Measurements from ENCODE around the gene LRMDA. TPM values are rescaled to one million over a fixed set of nuclear protein-coding genes. Genes with fewer than 3 reads are reported as not detected.

Gene LRMDA
- total and polyA plus RNA-seq, 2 donors (not counting 3 experiments of a cell fraction or from before 2014, with no cell fraction given) = 9.7 to 18.0 TPM

DNA sequence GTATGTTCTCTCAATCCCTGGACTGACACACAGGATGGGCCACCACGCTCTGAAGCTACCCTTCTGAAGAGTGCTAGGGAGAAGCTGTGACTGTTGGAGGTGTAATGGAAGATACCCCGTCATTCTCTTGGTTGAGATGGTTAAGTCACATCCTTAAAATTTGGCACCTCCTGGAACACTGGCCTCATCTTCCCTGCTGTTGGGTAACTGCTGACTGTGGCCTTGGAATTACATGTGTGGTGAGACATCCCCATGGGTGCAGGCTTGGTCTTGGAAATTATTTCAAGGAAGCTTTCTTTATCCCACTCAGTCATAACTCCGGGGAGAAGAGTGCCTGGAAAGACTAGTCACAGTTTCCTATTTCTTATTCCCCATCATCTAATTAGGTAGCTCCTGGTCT, 62.0 kb downstream of the LRMDA start:
- no peak for TF ChIP-seq JUN (IDR thresholded peaks at IDR 0.05; ENCODE audit: borderline replicate concordance, insufficient read depth, insufficient read length, low read depth)
- no peak for TF ChIP-seq POLR2AphosphoS5 (IDR thresholded peaks at IDR 0.05; ENCODE audit: insufficient read depth, low read depth, low read length)
- no peak for TF ChIP-seq GATA2 (IDR thresholded peaks at IDR 0.05; ENCODE audit: insufficient read depth, insufficient read length, low read depth, low read length)
- TF ChIP-seq MAX (IDR thresholded peaks at IDR 0.05; ENCODE audit: insufficient read depth, insufficient read length) = no peak
- TF ChIP-seq EZH2 (IDR thresholded peaks at IDR 0.05; ENCODE audit: borderline replicate concordance, low read depth, low read length, severe bottlenecking) = no peak
- no peak for TF ChIP-seq POLR2A (IDR thresholded peaks at IDR 0.05; ENCODE audit: low read depth, low read length)
- H3K4me2 ChIP-seq (ENCODE audit: insufficient read depth, low read length) = no peak overlapping the region
- H3K4me3 ChIP-seq (replicated peaks in 1 of 3; ENCODE audit: insufficient read depth in 1 of 3, low read depth in 1 of 3, low read length in 3 of 3) = no peak overlapping the region
- BruUV-seq (replicated peaks) = no TSS peak
- H4K20me1 ChIP-seq (replicated peaks; ENCODE audit: control insufficient read depth, extremely low read depth, insufficient read depth, low read length) = no peaks in the 10 kb centered on the region
- dilution Hi-C loops (cut with MboI; ENCODE audit: extremely low pct_ligation_motif_present, low sequenced_read_pairs) (no loop called here), intact Hi-C loops (cut with micrococcal nuclease) (no loop called here)
- H3K9me3 ChIP-seq (replicated peaks; ENCODE audit: control insufficient read depth, insufficient read depth, low read length) = no peaks in the 10 kb centered on the region
- no peak for FAIRE-seq
- no peaks in the 10 kb centered on the region for H3K9me1 ChIP-seq (replicated peaks; ENCODE audit: control insufficient read depth, extremely low read depth, insufficient read depth, low read length)
- CTCF ChIA-PET = no interaction called here
- DNase-seq (ENCODE audit: low read depth, low spot score) = no peak
- no peak overlapping the region for H3K9ac ChIP-seq (replicated peaks; ENCODE audit: extremely low read depth, insufficient read depth, low read length)
- no peaks in the 10 kb centered on the region for H3K4me1 ChIP-seq (ENCODE audit: control insufficient read depth, extremely low read depth, insufficient read depth, low read length)
- no peaks in the 10 kb centered on the region for H3K36me3 ChIP-seq (ENCODE audit: control insufficient read depth in 2 of 2, extremely low read depth in 1 of 2, insufficient read depth in 2 of 2, low read length in 2 of 2)
- H2AFZ ChIP-seq (ENCODE audit: low read depth, low read length) = no peak overlapping the region
- H3K79me2 ChIP-seq (ENCODE audit: control insufficient read depth, insufficient read depth, low read length) = no peaks in the 10 kb centered on the region
- no peak overlapping the region for H3K27ac ChIP-seq (ENCODE audit: insufficient read depth, low read depth, low read length)
- POLR2A ChIA-PET = no interaction called here
- H3K27me3 ChIP-seq (ENCODE audit: control insufficient read depth in 2 of 2, insufficient read depth in 2 of 2, low read length in 2 of 2) = no peaks in the 10 kb centered on the region

- POLR2A ChIA-PET = no interaction called here
- no peak overlapping the region for H3K4me3 ChIP-seq (replicated peaks in 1 of 3; ENCODE audit: insufficient read depth in 1 of 3, low read depth in 1 of 3, low read length in 3 of 3)
- no peaks in the 10 kb centered on the region for H3K79me2 ChIP-seq (ENCODE audit: control insufficient read depth, insufficient read depth, low read length)
- no peaks in the 10 kb centered on the region for H3K36me3 ChIP-seq (ENCODE audit: control insufficient read depth in 2 of 2, extremely low read depth in 1 of 2, insufficient read depth in 2 of 2, low read length in 2 of 2)
- H3K4me1 ChIP-seq (ENCODE audit: control insufficient read depth, extremely low read depth, insufficient read depth, low read length) = no peaks in the 10 kb centered on the region
- dilution Hi-C loops (cut with MboI; ENCODE audit: extremely low pct_ligation_motif_present, low sequenced_read_pairs) (no loop called here), intact Hi-C loops (cut with micrococcal nuclease) (no loop called here)
- DNase-seq (ENCODE audit: low read depth, low spot score) (no peak), FAIRE-seq (no peak)
- H3K27me3 ChIP-seq (ENCODE audit: control insufficient read depth in 2 of 2, insufficient read depth in 2 of 2, low read length in 2 of 2) = no peaks in the 10 kb centered on the region
- no peaks in the 10 kb centered on the region for H3K9me3 ChIP-seq (replicated peaks; ENCODE audit: control insufficient read depth, insufficient read depth, low read length)
- CTCF ChIA-PET = interaction anchor here (0.7 kb wide), 1 partner anchor 58 kb away, joined by 3 read pairs; no protein-coding TSS in a partner anchor
- no peaks in the 10 kb centered on the region for H3K9me1 ChIP-seq (replicated peaks; ENCODE audit: control insufficient read depth, extremely low read depth, insufficient read depth, low read length)
- no peak overlapping the region for H3K27ac ChIP-seq (ENCODE audit: insufficient read depth, low read depth, low read length)
- no peak for TF ChIP-seq EZH2 (IDR thresholded peaks at IDR 0.05; ENCODE audit: borderline replicate concordance, low read depth, low read length, severe bottlenecking)
- TF ChIP-seq GATA2 (IDR thresholded peaks at IDR 0.05; ENCODE audit: insufficient read depth, insufficient read length, low read depth, low read length) = no peak
- TF ChIP-seq, protein P1, sequence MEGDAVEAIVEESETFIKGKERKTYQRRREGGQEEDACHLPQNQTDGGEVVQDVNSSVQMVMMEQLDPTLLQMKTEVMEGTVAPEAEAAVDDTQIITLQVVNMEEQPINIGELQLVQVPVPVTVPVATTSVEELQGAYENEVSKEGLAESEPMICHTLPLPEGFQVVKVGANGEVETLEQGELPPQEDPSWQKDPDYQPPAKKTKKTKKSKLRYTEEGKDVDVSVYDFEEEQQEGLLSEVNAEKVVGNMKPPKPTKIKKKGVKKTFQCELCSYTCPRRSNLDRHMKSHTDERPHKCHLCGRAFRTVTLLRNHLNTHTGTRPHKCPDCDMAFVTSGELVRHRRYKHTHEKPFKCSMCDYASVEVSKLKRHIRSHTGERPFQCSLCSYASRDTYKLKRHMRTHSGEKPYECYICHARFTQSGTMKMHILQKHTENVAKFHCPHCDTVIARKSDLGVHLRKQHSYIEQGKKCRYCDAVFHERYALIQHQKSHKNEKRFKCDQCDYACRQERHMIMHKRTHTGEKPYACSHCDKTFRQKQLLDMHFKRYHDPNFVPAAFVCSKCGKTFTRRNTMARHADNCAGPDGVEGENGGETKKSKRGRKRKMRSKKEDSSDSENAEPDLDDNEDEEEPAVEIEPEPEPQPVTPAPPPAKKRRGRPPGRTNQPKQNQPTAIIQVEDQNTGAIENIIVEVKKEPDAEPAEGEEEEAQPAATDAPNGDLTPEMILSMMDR (IDR thresholded peaks at IDR 0.05; ENCODE audit: extremely low read depth in 1 of 2, insufficient read depth in 1 of 2, low read depth in 1 of 2, low read length in 2 of 2) = no peak
- TF ChIP-seq MAX (IDR thresholded peaks at IDR 0.05; ENCODE audit: insufficient read depth, insufficient read length) = no peak
- no peak for TF ChIP-seq FOS (IDR thresholded peaks at IDR 0.05; ENCODE audit: borderline replicate concordance, insufficient read depth, low read length)
- TF ChIP-seq POLR2AphosphoS5 (IDR thresholded peaks at IDR 0.05; ENCODE audit: insufficient read depth, low read depth, low read length) = no peak
- TF ChIP-seq JUN (IDR thresholded peaks at IDR 0.05; ENCODE audit: borderline replicate concordance, insufficient read depth, insufficient read length, low read depth) = no peak
- TF ChIP-seq POLR2A (IDR thresholded peaks at IDR 0.05; ENCODE audit: low read depth, low read length) = no peak
- TF ChIP-seq MYC (IDR thresholded peaks at IDR 0.05; ENCODE audit: low read depth, low read length) = no peak
- no peaks in the 10 kb centered on the region for H4K20me1 ChIP-seq (replicated peaks; ENCODE audit: control insufficient read depth, extremely low read depth, insufficient read depth, low read length)
- H2AFZ ChIP-seq (ENCODE audit: low read depth, low read length) = no peak overlapping the region
- H3K9ac ChIP-seq (replicated peaks; ENCODE audit: extremely low read depth, insufficient read depth, low read length) = no peak overlapping the region
- no peak overlapping the region for H3K4me2 ChIP-seq (ENCODE audit: insufficient read depth, low read length)
- BruUV-seq (replicated peaks) = no TSS peak
Observed at GRCh38 chr10:75495434-75496190, 64.2 kb downstream of the LRMDA start.
